Panc1 (cell line): ENCODE data around the gene RAB18. TPM values are rescaled to one million over a fixed set of nuclear protein-coding genes. Genes with fewer than 3 reads are reported as not detected.

Experiments
- ATAC-seq: fragments of 200-7000 bp; cut with Tn5 transposase; 2 replicates; pipeline ENCODE4 v1.9.1; 2020; ENCODE audit warnings: mild to moderate bottlenecking, moderate library complexity
- BruUV-seq: library from RNA; stranded (reverse); fragments of 400-500 nt; replicated peaks from 2 replicates; lab custom pipeline; 2021; lab: Mats Ljungman, UMichigan
- CTCF ChIA-PET: fragments of 300-600 bp; sonication (Branson Sonifier 250); formaldehyde crosslinking; loops from one replicate; lab custom pipeline; 2022; ENCODE audit warnings: antibody characterized with exemption; lab: Charles Lee
- POLR2A ChIA-PET: fragments of 300-600 bp; sonication (Branson Sonifier 250); formaldehyde crosslinking; loops from one replicate; lab custom pipeline; 2022; ENCODE audit warnings: antibody characterized with exemption; lab: Charles Lee
- DNase-seq: peaks from one replicate; pipeline ENCODE4 v3.0.0-alpha.2; 2010; ENCODE audit warnings: low read depth, low spot score
- H3K27ac ChIP-seq: 2 replicates; pipeline ENCODE4 v1.5.1; 2011; ENCODE audit warnings: mild to moderate bottlenecking, low read length, inconsistent platforms
- H3K27me3 ChIP-seq: fragments of 200-500 bp; sonication (Bioruptor generic); 2 replicates; pipeline ENCODE4 v1.6.0; 2014; ENCODE audit warnings: low read length, inconsistent platforms; ENCODE audit not compliant: control insufficient read depth, insufficient read depth
- H3K36me3 ChIP-seq: fragments of 200-500 bp; sonication (Bioruptor generic); 2 replicates; pipeline ENCODE4 v1.5.1; 2014; ENCODE audit warnings: inconsistent platforms, mild to moderate bottlenecking, low read length, moderate library complexity; ENCODE audit not compliant: control insufficient read depth, insufficient read depth
- H3K4me1 ChIP-seq: 2 replicates; pipeline ENCODE4 v1.5.1; 2011; ENCODE audit warnings: inconsistent platforms, mild to moderate bottlenecking, low read length, moderate library complexity; ENCODE audit not compliant: control insufficient read depth, insufficient read depth
- H3K4me3 ChIP-seq, 2 experiments: 2 replicates each; pipeline ENCODE4 v1.5.1; 2011 to 2012; ENCODE audit warnings: low read depth in 2 of 2, low read length in 2 of 2, mild to moderate bottlenecking in 2 of 2, inconsistent platforms in 1 of 2, moderate library complexity in 1 of 2
- H3K9me3 ChIP-seq: fragments of 200-500 bp; sonication (Bioruptor generic); 2 replicates; pipeline ENCODE4 v1.5.1; 2014; ENCODE audit warnings: low read depth, mild to moderate bottlenecking, inconsistent platforms, low read length, moderate library complexity; ENCODE audit not compliant: control insufficient read depth, insufficient read depth
- CTCF ChIP-seq: fragments of 450-650 bp; IDR thresholded peaks from 2 replicates; pipeline ENCODE4 v1.5.1; 2017; ENCODE audit warnings: mild to moderate bottlenecking
- POLR2AphosphoS5 ChIP-seq: IDR thresholded peaks from 2 replicates; pipeline ENCODE4 v1.6.1; 2012; ENCODE audit warnings: mild to moderate bottlenecking, low read depth, low read length, moderate library complexity
- REST ChIP-seq, 2 experiments: IDR thresholded peaks; 2 replicates each; pipeline ENCODE4 v1.6.1; 2011 to 2012; ENCODE audit warnings: low read depth in 2 of 2, control low read depth in 1 of 2, low read length in 1 of 2, mild to moderate bottlenecking in 1 of 2, moderate library complexity in 1 of 2; ENCODE audit not compliant: insufficient read depth in 1 of 2
- SIN3A ChIP-seq: IDR thresholded peaks from 2 replicates; pipeline ENCODE4 v1.6.1; 2012; ENCODE audit warnings: low read depth, mild to moderate bottlenecking, low read length, moderate library complexity, borderline replicate concordance; ENCODE audit not compliant: insufficient read depth
- TCF7L2 ChIP-seq: IDR thresholded peaks from 2 replicates; pipeline ENCODE4 v1.6.1; 2011; ENCODE audit warnings: mild to moderate bottlenecking, low read depth, low read length, inconsistent platforms
- in situ Hi-C: cut with HindIII; loops from 2 replicates; pipeline ENCODE4 v1.10.0; 2016; ENCODE audit warnings: low sequenced_read_pairs, low pct_unique_long_range_greater_than_20kb
- intact Hi-C: fragments of 100-400 bp; cut with micrococcal nuclease; formaldehyde crosslinking; loops from one replicate; pipeline ENCODE4 v1.10.0; 2022; ENCODE audit not compliant: unreplicated experiment
- total RNA-seq: library from RNA; stranded (reverse); gene quantifications from one replicate; pipeline ENCODE4 v1.2.1, GENCODE V29; 2021; ENCODE audit not compliant: unreplicated experiment

RAB18 gene
- total RNA-seq, 1 experiment from 2014 or later: 55.4 TPM

- no peak for ATAC-seq
- no peaks in the 10 kb centered on the region for H3K9me3 ChIP-seq
- in situ Hi-C loops: no loop called here
- CTCF ChIA-PET: no interaction called here
- H3K4me3 ChIP-seq: no peak overlapping the region
- no TSS peak for BruUV-seq
- H3K27me3 ChIP-seq: no peaks in the 10 kb centered on the region
- TF ChIP-seq CTCF (no peak), TCF7L2 (no peak), REST (IDR thresholded peaks at IDR 0.05; ENCODE audit: insufficient read depth in 1 of 2, low read depth in 2 of 2, low read length in 1 of 2) (no peak)
- POLR2A ChIA-PET: no interaction called here
- intact Hi-C loops: no loop called here
- peaks cover 8% of the 10 kb centered on the region for H3K36me3 ChIP-seq
- peaks cover 2% of the 10 kb centered on the region; the same call in 1 of the 2 replicates for H3K4me1 ChIP-seq
- H3K27ac ChIP-seq: no peak overlapping the region
- no peak for DNase-seq
These were observed 2.2 kb downstream of the RAB18 start for GRCh38 chr10:27506280-27506679.

GRCh38 chr10:27512548-27512947, 8.4 kb downstream of the RAB18 start:
- ChIA-PET POLR2A (no interaction called here), CTCF (no interaction called here)
- in situ Hi-C loops (no loop called here), intact Hi-C loops (no loop called here)
- TF ChIP-seq SIN3A: no peak
- no peak for TF ChIP-seq REST (IDR thresholded peaks at IDR 0.05; ENCODE audit: insufficient read depth in 1 of 2, low read depth in 2 of 2, low read length in 1 of 2)
- TF ChIP-seq POLR2AphosphoS5: no peak
- TF ChIP-seq CTCF: no peak
- no peak for TF ChIP-seq TCF7L2
- Histone ChIP-seq H3K27ac (no peak overlapping the region), H3K4me1 (no peaks in the 10 kb centered on the region), H3K4me3 (no peak overlapping the region), H3K27me3 (no peaks in the 10 kb centered on the region), H3K9me3 (no peaks in the 10 kb centered on the region), H3K36me3 (peaks cover 5% of the 10 kb centered on the region; the same call in 1 of the 2 replicates)
- no TSS peak for BruUV-seq
- ATAC-seq (no peak), DNase-seq (no peak)
